ENCODE data around the gene NBEA.
"Not testable (repeated sequence)": the region's sequence is repeated elsewhere in the genome, so short reads cannot be mapped to it uniquely, and the experiment has no call there.

NBEA gene

DNA sequence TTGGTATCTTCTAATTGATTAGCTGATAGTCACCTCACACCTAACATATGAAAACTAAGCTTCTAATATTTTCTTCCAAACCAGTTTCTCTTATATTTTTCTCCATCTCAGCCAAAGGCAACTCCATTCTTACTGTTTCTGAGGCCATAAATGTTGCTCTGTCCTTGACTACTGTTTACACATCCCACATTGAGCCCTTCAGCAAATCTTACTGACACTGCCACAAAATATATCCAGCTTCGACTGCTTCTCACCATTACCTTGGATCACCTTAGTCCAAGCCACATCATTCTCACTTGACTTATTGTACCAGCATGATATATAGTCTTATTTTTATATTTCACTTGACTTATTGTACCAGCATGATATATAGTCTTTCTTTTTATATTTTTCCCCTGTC is 412.8 kb downstream of the NBEA start:
- no peaks in the 10 kb centered on the region for H3K4me1 ChIP-seq (ENCODE audit: insufficient read depth, low read length)
- H3K4me3 ChIP-seq (ENCODE audit: low read depth in 1 of 2, low read length in 2 of 2), result no peak overlapping the region
- H3K9ac ChIP-seq (ENCODE audit: low read length), result no peak overlapping the region
- H3K27ac ChIP-seq (ENCODE audit: low read depth, low read length), result no peak overlapping the region
- H3K9me3 ChIP-seq (ENCODE audit: low read length), result no peaks in the 10 kb centered on the region
- no peaks in the 10 kb centered on the region for H3K36me3 ChIP-seq (ENCODE audit: insufficient read depth, low read length)
- no peaks in the 10 kb centered on the region for H3K27me3 ChIP-seq (ENCODE audit: control insufficient read depth in 1 of 2, insufficient read depth in 2 of 2, low read length in 2 of 2)

DNA sequence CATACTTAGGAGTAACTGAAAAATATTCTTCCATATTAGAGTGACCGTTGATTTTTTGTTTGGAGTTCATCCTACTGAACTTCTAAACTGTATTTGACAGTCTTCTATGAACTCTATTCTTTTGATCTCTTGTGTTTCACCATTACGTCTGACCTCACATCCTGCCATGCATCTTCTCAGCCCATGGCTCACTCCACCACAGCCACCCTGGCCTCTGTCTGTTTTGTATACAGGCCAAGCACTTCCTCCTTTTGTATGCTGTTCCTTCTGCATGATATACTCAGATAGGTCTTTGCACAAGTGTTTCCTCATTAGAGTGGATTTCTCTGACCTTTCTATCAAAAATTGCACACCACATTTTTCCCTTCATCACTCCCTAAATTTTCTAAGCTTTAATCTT is 414.5 kb downstream of the NBEA start:
- H3K9ac ChIP-seq (ENCODE audit: low read length), result no peak overlapping the region
- H3K27ac ChIP-seq (ENCODE audit: low read depth, low read length), result no peak overlapping the region
- H3K4me3 ChIP-seq (ENCODE audit: low read depth in 1 of 2, low read length in 2 of 2), result no peak overlapping the region
- H3K27me3 ChIP-seq (ENCODE audit: control insufficient read depth in 1 of 2, insufficient read depth in 2 of 2, low read length in 2 of 2), result no peaks in the 10 kb centered on the region
- no peaks in the 10 kb centered on the region for H3K36me3 ChIP-seq (ENCODE audit: insufficient read depth, low read length)
- no peaks in the 10 kb centered on the region for H3K9me3 ChIP-seq (ENCODE audit: low read length)
- no peaks in the 10 kb centered on the region for H3K4me1 ChIP-seq (ENCODE audit: insufficient read depth, low read length)

DNA sequence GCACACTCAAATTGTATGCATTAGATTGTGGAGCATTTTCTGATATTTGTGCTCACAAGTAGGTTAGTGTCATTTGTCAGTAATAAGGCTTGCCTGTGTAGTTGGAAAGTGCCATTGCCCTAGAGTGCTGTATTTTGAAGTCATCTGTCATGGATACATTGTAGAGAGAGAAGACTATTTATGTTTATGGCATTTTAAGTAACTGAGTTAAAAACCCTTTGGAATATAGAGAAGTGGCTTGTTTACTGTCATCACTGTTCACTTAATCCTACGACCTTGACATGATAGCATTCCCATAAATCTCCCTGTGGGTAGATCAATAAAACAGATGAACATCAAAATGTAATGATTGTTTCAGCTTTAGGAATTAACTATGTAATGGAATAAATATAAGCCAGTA is 423.8 kb downstream of the NBEA start:
- Histone ChIP-seq H3K27ac (ENCODE audit: low read depth, low read length) (no peak overlapping the region), H3K36me3 (ENCODE audit: insufficient read depth, low read length) (no peaks in the 10 kb centered on the region), H3K4me1 (ENCODE audit: insufficient read depth, low read length) (no peaks in the 10 kb centered on the region), H3K9ac (ENCODE audit: low read length) (no peak overlapping the region), H3K9me3 (ENCODE audit: low read length) (peaks cover 6% of the 10 kb centered on the region), H3K27me3 (ENCODE audit: control insufficient read depth in 1 of 2, insufficient read depth in 2 of 2, low read length in 2 of 2) (no peaks in the 10 kb centered on the region), H3K4me3 (ENCODE audit: low read depth in 1 of 2, low read length in 2 of 2) (no peak overlapping the region)

DNA sequence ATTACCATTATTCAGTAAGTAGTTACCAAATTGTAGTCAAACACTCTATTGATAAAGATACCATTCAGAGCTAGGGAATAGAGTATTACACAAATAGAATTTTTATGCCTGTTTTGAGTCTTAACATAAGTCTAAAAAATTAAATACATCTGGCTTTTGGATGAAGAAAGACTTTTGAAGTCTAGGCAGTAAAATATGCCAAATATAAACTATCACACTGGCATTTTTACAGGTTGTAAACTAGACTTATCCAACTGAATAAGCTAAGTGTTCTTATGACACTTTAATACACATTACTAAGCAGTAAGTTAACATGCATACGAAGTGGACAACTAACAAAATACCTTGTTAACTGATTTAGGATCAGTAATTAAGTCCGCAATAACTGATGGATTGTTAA is 425.5 kb downstream of the NBEA start:
- Histone ChIP-seq H3K27me3 (ENCODE audit: control insufficient read depth in 1 of 2, insufficient read depth in 2 of 2, low read length in 2 of 2) (no peaks in the 10 kb centered on the region), H3K4me1 (ENCODE audit: insufficient read depth, low read length) (no peaks in the 10 kb centered on the region), H3K27ac (ENCODE audit: low read depth, low read length) (no peak overlapping the region), H3K9me3 (ENCODE audit: low read length) (peaks cover 7% of the 10 kb centered on the region), H3K9ac (ENCODE audit: low read length) (no peak overlapping the region), H3K4me3 (ENCODE audit: low read depth in 1 of 2, low read length in 2 of 2) (no peak overlapping the region), H3K36me3 (ENCODE audit: insufficient read depth, low read length) (no peaks in the 10 kb centered on the region)

DNA sequence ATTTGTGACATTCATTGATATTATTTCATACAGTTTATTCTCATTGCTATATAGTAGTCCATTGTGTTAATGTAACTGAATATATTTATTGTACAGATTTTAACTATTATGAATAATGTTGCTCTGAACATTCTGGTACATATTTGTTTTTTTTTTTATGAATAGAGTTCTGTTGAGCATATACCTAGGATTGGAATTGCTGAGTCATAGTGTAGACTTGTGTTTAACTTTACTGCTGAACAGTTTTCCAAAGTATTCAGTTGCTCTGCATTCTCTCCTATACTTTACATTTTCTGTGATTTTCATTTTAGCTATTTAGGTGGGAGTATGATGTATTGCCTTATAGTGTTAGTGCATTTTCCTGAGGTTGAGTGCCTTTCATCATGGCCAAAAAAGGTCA is 436.9 kb downstream of the NBEA start:
- Histone ChIP-seq H3K27me3 (ENCODE audit: control insufficient read depth in 1 of 2, insufficient read depth in 2 of 2, low read length in 2 of 2) (no peaks in the 10 kb centered on the region), H3K36me3 (ENCODE audit: insufficient read depth, low read length) (no peaks in the 10 kb centered on the region), H3K27ac (ENCODE audit: low read depth, low read length) (no peak overlapping the region), H3K9me3 (ENCODE audit: low read length) (no peaks in the 10 kb centered on the region), H3K4me1 (ENCODE audit: insufficient read depth, low read length) (peaks cover 5% of the 10 kb centered on the region), H3K4me3 (ENCODE audit: low read depth in 1 of 2, low read length in 2 of 2) (no peak overlapping the region), H3K9ac (ENCODE audit: low read length) (no peak overlapping the region)

DNA sequence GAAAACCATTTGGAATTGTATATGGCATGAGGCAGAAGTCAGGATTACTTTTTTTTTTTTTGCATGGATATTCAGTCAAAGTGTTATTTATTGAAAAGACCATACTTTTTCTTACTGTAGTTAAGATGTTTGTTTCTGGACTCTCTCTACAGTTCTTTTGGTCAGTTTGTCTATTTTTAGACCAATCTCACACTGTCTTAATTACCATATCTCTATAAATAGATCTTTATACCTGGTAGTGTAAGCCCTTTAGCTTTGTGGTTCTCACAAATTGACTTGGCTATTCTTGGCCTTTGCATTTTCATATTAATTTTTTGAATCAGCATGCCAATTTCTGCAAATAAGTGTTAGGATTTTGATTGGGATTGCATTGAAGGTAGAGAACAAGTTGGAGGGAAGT is 437.6 kb downstream of the NBEA start:
- no peaks in the 10 kb centered on the region for H3K27me3 ChIP-seq (ENCODE audit: control insufficient read depth in 1 of 2, insufficient read depth in 2 of 2, low read length in 2 of 2)
- no peaks in the 10 kb centered on the region for H3K9me3 ChIP-seq (ENCODE audit: low read length)
- H3K4me1 ChIP-seq (ENCODE audit: insufficient read depth, low read length), result peaks cover 5% of the 10 kb centered on the region
- H3K9ac ChIP-seq (ENCODE audit: low read length), result no peak overlapping the region
- H3K36me3 ChIP-seq (ENCODE audit: insufficient read depth, low read length), result no peaks in the 10 kb centered on the region
- no peak overlapping the region for H3K27ac ChIP-seq (ENCODE audit: low read depth, low read length)
- H3K4me3 ChIP-seq (ENCODE audit: low read depth in 1 of 2, low read length in 2 of 2), result no peak overlapping the region

DNA sequence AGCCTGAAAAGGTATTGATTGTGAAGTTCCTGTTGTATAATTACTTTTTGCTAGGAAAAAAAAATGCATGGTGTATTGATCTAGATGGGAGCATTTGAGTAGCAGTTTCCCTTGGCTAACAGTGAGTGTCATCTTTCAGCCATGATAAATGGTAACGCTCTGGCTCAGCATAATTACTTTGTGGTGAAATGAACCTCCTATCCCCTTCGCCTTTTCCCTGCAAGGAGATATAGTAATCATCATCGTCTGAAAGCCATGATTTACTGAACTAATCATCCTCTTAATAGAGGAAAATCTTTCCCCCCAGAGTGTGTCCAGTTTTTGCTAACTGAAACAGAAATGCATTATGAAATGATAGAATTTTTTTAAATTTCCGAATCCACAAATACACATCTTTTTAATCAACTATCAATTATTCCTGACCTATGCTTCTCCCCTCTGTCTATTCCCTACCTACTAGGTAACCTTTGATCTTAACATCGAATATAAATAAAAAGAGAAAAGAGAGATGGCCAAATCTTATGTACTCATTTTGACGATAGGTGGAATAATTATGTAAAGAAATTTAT is 445.7 kb downstream of the NBEA start:
- Histone ChIP-seq H3K9ac (ENCODE audit: low read length) (no peak overlapping the region), H3K4me1 (ENCODE audit: insufficient read depth, low read length) (peaks cover 10% of the 10 kb centered on the region), H3K4me3 (ENCODE audit: low read depth in 1 of 2, low read length in 2 of 2) (no peak overlapping the region), H3K9me3 (ENCODE audit: low read length) (no peaks in the 10 kb centered on the region), H3K27me3 (ENCODE audit: control insufficient read depth in 1 of 2, insufficient read depth in 2 of 2, low read length in 2 of 2) (no peaks in the 10 kb centered on the region), H3K27ac (ENCODE audit: low read depth, low read length) (no peak overlapping the region), H3K36me3 (ENCODE audit: insufficient read depth, low read length) (no peaks in the 10 kb centered on the region)

DNA sequence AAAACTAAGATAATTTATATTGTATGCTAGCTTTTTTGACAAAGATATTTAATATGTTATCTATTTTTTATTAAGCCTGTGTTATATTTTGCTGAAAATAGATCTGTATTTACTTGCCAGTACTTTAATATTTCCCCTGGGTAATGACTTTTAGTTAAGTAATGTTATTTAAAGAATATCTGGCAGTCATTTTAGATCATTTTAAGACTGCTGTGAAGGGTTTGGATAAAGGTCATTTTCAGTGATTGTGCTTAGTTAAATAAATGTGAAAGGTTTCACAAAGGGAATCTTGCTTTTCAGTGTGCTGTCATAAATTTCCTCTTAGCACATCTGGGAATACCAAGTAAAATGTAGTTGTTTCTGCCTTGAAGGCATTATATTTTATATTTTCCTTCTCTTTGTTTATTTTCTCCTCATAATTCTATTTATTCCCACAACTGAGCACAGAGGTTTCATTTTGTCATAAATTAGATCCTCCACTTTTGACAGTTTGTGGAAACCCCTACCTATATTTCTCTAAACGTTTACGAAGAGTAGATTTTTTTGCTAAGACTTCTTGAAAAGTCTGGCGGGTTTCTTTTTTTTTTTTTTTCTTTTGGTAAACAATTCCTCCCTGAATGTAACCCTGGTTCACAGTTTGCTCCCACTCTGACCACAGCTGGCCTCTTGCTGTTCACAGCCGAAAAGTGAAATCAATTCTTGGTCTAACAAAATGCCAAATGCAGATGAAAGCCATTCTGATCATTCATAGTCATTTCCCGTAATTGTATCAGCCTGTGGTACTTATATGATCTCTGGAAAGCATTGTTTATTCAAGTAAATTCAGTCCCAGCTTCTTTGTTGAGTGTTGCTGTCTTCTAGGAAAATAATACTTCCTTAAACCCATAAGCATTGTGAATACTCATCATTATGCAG is 446.6 kb downstream of the NBEA start:
- Histone ChIP-seq H3K36me3 (ENCODE audit: insufficient read depth, low read length) (no peaks in the 10 kb centered on the region), H3K4me1 (ENCODE audit: insufficient read depth, low read length) (peaks cover 10% of the 10 kb centered on the region), H3K9ac (ENCODE audit: low read length) (no peak overlapping the region), H3K27ac (ENCODE audit: low read depth, low read length) (no peak overlapping the region), H3K27me3 (ENCODE audit: control insufficient read depth in 1 of 2, insufficient read depth in 2 of 2, low read length in 2 of 2) (no peaks in the 10 kb centered on the region), H3K4me3 (ENCODE audit: low read depth in 1 of 2, low read length in 2 of 2) (no peak overlapping the region), H3K9me3 (ENCODE audit: low read length) (no peaks in the 10 kb centered on the region)

DNA sequence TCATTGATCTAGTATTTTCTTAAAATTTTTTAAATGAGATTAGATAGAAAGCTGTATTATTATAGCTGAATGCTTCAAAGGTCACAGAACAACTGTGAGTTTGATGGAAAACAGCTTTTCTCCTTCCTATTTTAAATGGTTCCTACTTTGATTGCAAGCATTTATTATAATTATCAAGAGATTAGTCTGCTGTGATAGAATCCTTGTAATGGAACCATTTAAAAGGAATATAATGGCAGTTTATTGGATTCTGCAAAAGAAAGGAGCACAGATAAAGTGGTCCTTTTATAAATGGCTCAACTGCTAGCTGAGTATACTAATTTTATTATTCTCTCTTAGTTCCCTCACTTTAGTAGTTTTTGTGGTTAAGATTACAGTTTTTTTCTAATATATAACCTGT is 447.5 kb downstream of the NBEA start:
- no peaks in the 10 kb centered on the region for H3K36me3 ChIP-seq (ENCODE audit: insufficient read depth, low read length)
- H3K4me1 ChIP-seq (ENCODE audit: insufficient read depth, low read length), result peaks cover 10% of the 10 kb centered on the region
- no peak overlapping the region for H3K4me3 ChIP-seq (ENCODE audit: low read depth in 1 of 2, low read length in 2 of 2)
- no peak overlapping the region for H3K9ac ChIP-seq (ENCODE audit: low read length)
- H3K9me3 ChIP-seq (ENCODE audit: low read length), result no peaks in the 10 kb centered on the region
- H3K27ac ChIP-seq (ENCODE audit: low read depth, low read length), result no peak overlapping the region
- H3K27me3 ChIP-seq (ENCODE audit: control insufficient read depth in 1 of 2, insufficient read depth in 2 of 2, low read length in 2 of 2), result no peaks in the 10 kb centered on the region

DNA sequence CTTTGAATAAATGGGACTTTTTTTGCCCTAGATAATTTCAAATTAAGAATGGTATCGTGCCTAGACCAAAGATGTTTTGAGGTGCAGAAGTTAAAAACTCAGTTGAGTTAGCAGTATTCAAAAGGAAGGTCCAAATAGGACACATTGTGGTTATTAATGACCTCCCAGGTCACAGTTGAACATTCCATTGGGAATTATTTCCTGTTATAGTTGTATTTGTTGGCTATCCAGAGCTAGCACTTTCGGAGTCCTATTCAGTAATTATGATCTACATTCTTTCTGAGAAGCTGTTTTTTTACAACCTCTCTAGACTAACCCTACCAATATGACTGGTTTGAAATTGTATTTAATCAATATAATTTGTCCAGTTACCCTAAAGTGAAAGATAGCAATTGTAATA is 450.7 kb downstream of the NBEA start:
- Histone ChIP-seq H3K4me3 (ENCODE audit: low read depth in 1 of 2, low read length in 2 of 2) (no peak overlapping the region), H3K27ac (ENCODE audit: low read depth, low read length) (no peak overlapping the region), H3K27me3 (ENCODE audit: control insufficient read depth in 1 of 2, insufficient read depth in 2 of 2, low read length in 2 of 2) (no peaks in the 10 kb centered on the region), H3K9ac (ENCODE audit: low read length) (no peak overlapping the region), H3K4me1 (ENCODE audit: insufficient read depth, low read length) (peaks cover 9% of the 10 kb centered on the region), H3K9me3 (ENCODE audit: low read length) (no peaks in the 10 kb centered on the region), H3K36me3 (ENCODE audit: insufficient read depth, low read length) (no peaks in the 10 kb centered on the region)

DNA sequence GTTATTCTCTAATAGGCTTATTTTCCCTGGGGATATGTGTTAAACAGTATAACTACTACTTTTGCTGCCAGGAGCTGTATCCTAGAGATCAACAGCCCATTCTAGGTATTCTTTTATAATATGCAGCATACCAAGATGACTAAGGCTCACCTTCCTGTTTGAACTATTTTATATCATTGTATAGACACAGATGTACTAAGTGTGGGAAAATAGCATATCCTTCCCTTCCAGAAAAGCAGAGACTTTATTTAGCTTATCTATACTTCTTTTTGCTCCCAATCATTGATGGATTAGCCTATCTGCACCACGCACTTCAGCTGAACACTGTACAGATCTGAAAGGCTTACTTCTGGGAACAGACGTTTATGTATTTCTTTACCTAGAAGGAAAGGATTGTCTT is 451.8 kb downstream of the NBEA start:
- Histone ChIP-seq H3K27ac (ENCODE audit: low read depth, low read length) (no peak overlapping the region), H3K9ac (ENCODE audit: low read length) (no peak overlapping the region), H3K4me3 (ENCODE audit: low read depth in 1 of 2, low read length in 2 of 2) (no peak overlapping the region), H3K36me3 (ENCODE audit: insufficient read depth, low read length) (no peaks in the 10 kb centered on the region), H3K4me1 (ENCODE audit: insufficient read depth, low read length) (no peaks in the 10 kb centered on the region), H3K9me3 (ENCODE audit: low read length) (no peaks in the 10 kb centered on the region), H3K27me3 (ENCODE audit: control insufficient read depth in 1 of 2, insufficient read depth in 2 of 2, low read length in 2 of 2) (no peaks in the 10 kb centered on the region)

DNA sequence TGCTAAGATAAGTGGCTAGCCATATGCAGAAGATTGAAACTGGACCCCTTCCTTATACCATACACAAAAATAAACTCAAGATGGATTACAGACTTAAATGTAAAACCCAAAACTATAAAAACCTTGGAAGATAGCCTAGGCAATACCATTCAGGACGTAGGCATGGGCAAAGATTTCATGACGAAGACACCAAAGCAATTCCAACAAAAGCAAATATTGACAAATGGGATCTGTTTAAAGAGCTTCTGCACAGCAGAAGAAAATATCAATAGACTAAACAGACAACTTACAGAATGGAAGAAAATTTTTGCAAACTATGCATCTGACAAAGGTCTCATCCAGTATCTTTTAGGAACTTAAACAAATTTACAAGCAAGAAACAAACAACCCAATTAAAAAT is 466.2 kb downstream of the NBEA start:
- not testable (repeated sequence) for H3K4me1 ChIP-seq (ENCODE audit: insufficient read depth, low read length); H3K27ac ChIP-seq (ENCODE audit: low read depth, low read length); H3K9me3 ChIP-seq (ENCODE audit: low read length); H3K9ac ChIP-seq (ENCODE audit: low read length); H3K36me3 ChIP-seq (ENCODE audit: insufficient read depth, low read length); H3K4me3 ChIP-seq (ENCODE audit: low read depth in 1 of 2, low read length in 2 of 2); H3K27me3 ChIP-seq (ENCODE audit: control insufficient read depth in 1 of 2, insufficient read depth in 2 of 2, low read length in 2 of 2)

Measured in muscle layer of colon (tissue), 2 donors.